Smooth muscle cell (in vitro differentiated cells): ENCODE measurements around the gene KRT79. TPM values are rescaled to one million over a fixed set of nuclear protein-coding genes. Genes with fewer than 3 reads are reported as not detected.

ENCODE experiments used
- DNase-seq: peaks from one replicate; lab custom pipeline; 2025; ENCODE audit not compliant: unreplicated experiment; lab: John Stamatoyannopoulos, UW
- H2AFZ ChIP-seq: fragments of 200-600 bp; sonication (generic); 2 replicates; pipeline ENCODE4 v1.6.0; 2016; ENCODE audit warnings: antibody characterized with exemption, low read depth, mild to moderate bottlenecking
- H3F3A ChIP-seq: fragments of 200-600 bp; sonication (generic); 2 replicates; pipeline ENCODE4 v1.6.0; 2017; ENCODE audit warnings: antibody characterized with exemption, low read depth
- H3K27ac ChIP-seq: fragments of 200-600 bp; sonication (generic); 2 replicates; pipeline ENCODE4 v1.5.1; 2016; ENCODE audit warnings: low read depth, mild to moderate bottlenecking
- H3K27me3 ChIP-seq: fragments of 200-600 bp; sonication (generic); 2 replicates; pipeline ENCODE4 v1.6.1; 2016; ENCODE audit warnings: low read depth, mild to moderate bottlenecking
- H3K36me3 ChIP-seq: fragments of 200-600 bp; sonication (generic); 2 replicates; pipeline ENCODE4 v1.5.1; 2016; ENCODE audit warnings: low read depth
- H3K4me1 ChIP-seq: fragments of 200-600 bp; sonication (generic); 2 replicates; pipeline ENCODE4 v1.5.1; 2016; ENCODE audit warnings: low read depth
- H3K4me2 ChIP-seq: fragments of 200-600 bp; sonication (generic); 2 replicates; pipeline ENCODE4 v1.6.0; 2016; ENCODE audit warnings: mild to moderate bottlenecking
- H3K4me3 ChIP-seq: fragments of 200-600 bp; sonication (generic); 2 replicates; pipeline ENCODE4 v1.5.1; 2016; ENCODE audit warnings: mild to moderate bottlenecking
- H3K79me2 ChIP-seq: fragments of 200-600 bp; sonication (generic); 2 replicates; pipeline ENCODE4 v1.6.0; 2016; ENCODE audit warnings: low read depth, mild to moderate bottlenecking
- H3K9ac ChIP-seq: fragments of 200-600 bp; sonication (generic); 2 replicates; pipeline ENCODE4 v1.6.0; 2016; ENCODE audit warnings: low read depth
- H3K9me3 ChIP-seq: fragments of 200-600 bp; sonication (generic); replicated peaks from 2 replicates; pipeline ENCODE4 v1.5.1; 2016; ENCODE audit warnings: low read depth
- H4K20me1 ChIP-seq: fragments of 200-600 bp; sonication (generic); 2 replicates; pipeline ENCODE4 v1.6.0; 2016; ENCODE audit warnings: low read depth
- CTCF ChIP-seq: fragments of 200-600 bp; sonication (generic); IDR thresholded peaks from 2 replicates; pipeline ENCODE4 v1.5.1; 2017; ENCODE audit warnings: borderline replicate concordance, mild to moderate bottlenecking, antibody characterized with exemption; ENCODE audit not compliant: insufficient read depth, poor library complexity, severe bottlenecking
- WGBS: methylation state at CpG from one replicate; pipeline ENCODE4 v1.1.7; 2016; ENCODE audit warnings: low lambda C conversion rate; 5-methylcytosine and 5-hydroxymethylcytosine counted together
- polyA plus RNA-seq: library from polyadenylated mRNA; unstranded; fragments of >200 nt; fragmentation: Nextera tagmentation; extraction: Ambion mirVana; gene quantifications from 2 replicates; pipeline ENCODE4 v1.2.1, GENCODE V29; 2016
- total RNA-seq: library from RNA; depleted of rRNA; stranded (reverse); fragments of >200 nt; gene quantifications from 2 replicates; pipeline ENCODE4 v1.2.3, GENCODE V29; 2014

Gene KRT79
- total and polyA plus RNA-seq, 2 experiments from 2014 or later = 3.4 to 4.1 TPM

GRCh38 chr12:52813885-52814709 is 20.0 kb downstream of the KRT79 start, which contains the start of gene KRT4:
TSS of gene KRT4 (minus strand) at chr12:52814116. CDS start at chr12:52814058, 58 bp downstream.
- WGBS = 86% methylated on average over 15 of the region's 15 CpGs
- H2AFZ ChIP-seq = no peak within 1 kb of the TSS
- peaks cover 20% of the 10 kb centered on the region for H3K27me3 ChIP-seq
- H3K27ac ChIP-seq = no peak within 1 kb of the TSS
- H3K9ac ChIP-seq = no peak within 1 kb of the TSS
- peaks cover 12% of the 10 kb centered on the region for H3K4me1 ChIP-seq
- no peak within 1 kb of the TSS for H3K4me2 ChIP-seq
- no peaks in the 10 kb centered on the region for H3K36me3 ChIP-seq
- no peaks in the 10 kb centered on the region for H3F3A ChIP-seq
- no peak for TF ChIP-seq CTCF
- DNase-seq = no peak
- no peak within 1 kb of the TSS for H3K4me3 ChIP-seq
- no peaks in the 10 kb centered on the region for H4K20me1 ChIP-seq
- H3K9me3 ChIP-seq = no peaks in the 10 kb centered on the region
- no peaks in the 10 kb centered on the region for H3K79me2 ChIP-seq

GRCh38 chr12:52813203-52813819 is 20.8 kb downstream of the KRT79 start:
- Histone ChIP-seq H3K27me3 (peaks cover 28% of the 10 kb centered on the region), H2AFZ (no peak overlapping the region), H4K20me1 (no peaks in the 10 kb centered on the region), H3K4me3 (no peak overlapping the region), H3K36me3 (no peaks in the 10 kb centered on the region), H3K9me3 (no peaks in the 10 kb centered on the region), H3K9ac (no peak overlapping the region), H3K27ac (no peak overlapping the region), H3K4me1 (peaks cover 5% of the 10 kb centered on the region), H3F3A (no peaks in the 10 kb centered on the region), H3K4me2 (no peak overlapping the region), H3K79me2 (no peaks in the 10 kb centered on the region)
- no peak for DNase-seq
- TF ChIP-seq CTCF = no peak
- 93% methylated on average over 10 of the region's 10 CpGs for WGBS

GRCh38 chr12:52812749-52813148 is 21.4 kb downstream of the KRT79 start:
- Histone ChIP-seq H4K20me1 (no peaks in the 10 kb centered on the region), H3K4me1 (peaks cover under 1% of the 10 kb centered on the region), H3K27ac (no peak overlapping the region), H3K9me3 (no peaks in the 10 kb centered on the region), H2AFZ (no peak overlapping the region), H3K4me2 (no peak overlapping the region), H3K9ac (no peak overlapping the region), H3K27me3 (peaks cover 33% of the 10 kb centered on the region), H3K36me3 (no peaks in the 10 kb centered on the region), H3F3A (no peaks in the 10 kb centered on the region), H3K4me3 (no peak overlapping the region), H3K79me2 (no peaks in the 10 kb centered on the region)
- WGBS = 68% methylated on average over 3 of the region's 3 CpGs
- no peak for DNase-seq
- TF ChIP-seq CTCF = no peak
